K562 (cell line): ENCODE results near the gene CELSR1. TPM values are rescaled to one million over a fixed set of nuclear protein-coding genes. Genes with fewer than 3 reads are reported as not detected.

Experiments
- ATAC-seq: fragments of 200-7000 bp; cut with Tn5 transposase; 3 replicates; pipeline ENCODE4 v1.9.1; 2020; ENCODE audit warnings: moderate library complexity
- BruUV-seq: library from RNA; stranded (reverse); fragments of 400-500 nt; replicated peaks from 2 replicates; lab custom pipeline; 2021; lab: Mats Ljungman, UMichigan
- CTCF ChIA-PET: fragments of 300-600 bp; formaldehyde crosslinking; extraction: SDS; loops from one replicate; lab custom pipeline; 2021; ENCODE audit warnings: low intra/inter-chr PET ratio; lab: Yijun Ruan, JAX
- POLR2A ChIA-PET: fragments of 300-600, 350-650 bp; sonication (Branson Sonifier 250); formaldehyde crosslinking; extraction: SDS; loops from one replicate; lab custom pipeline; 2021; ENCODE audit warnings: antibody characterized with exemption, inconsistent platforms; lab: Yijun Ruan, JAX
- DNase-seq, 4 experiments: peaks; one replicate each; pipeline versions ENCODE4 v3.0.0 to v3.0.0-alpha.2; 2011 to 2018; ENCODE audit warnings: low spot score in 3 of 4, mixed read lengths in 3 of 4; ENCODE audit errors: extremely low read depth in 1 of 4
- FAIRE-seq: peaks from 2 replicates; lab custom pipeline; 2011; peaks lifted over from hg19 to GRCh38; lab: Jason Lieb, UNC
- H2AFZ ChIP-seq: 2 replicates; pipeline ENCODE4 v1.6.0; 2011; ENCODE audit warnings: low read depth, low read length, control low read depth, inconsistent platforms
- H3K27ac ChIP-seq: fragments of 200-600 bp; 3 replicates; pipeline ENCODE4 v1.8.0; 2011; ENCODE audit warnings: low read depth, mild to moderate bottlenecking, control low read depth, inconsistent platforms, low read length, moderate library complexity, mixed read lengths; ENCODE audit errors: extremely low read depth
- H3K27me3 ChIP-seq, 2 experiments: fragments of 300-600 bp in 1 of 2; 2 replicates in 1 of 2; 3 replicates in 1 of 2; pipeline versions ENCODE4 v1.6.0 to v1.8.0; 2011; ENCODE audit warnings: inconsistent platforms in 2 of 2, low read length in 2 of 2, mild to moderate bottlenecking in 1 of 2, mixed read lengths in 1 of 2, moderate library complexity in 1 of 2; ENCODE audit not compliant: control insufficient read depth in 2 of 2, insufficient read depth in 2 of 2
- H3K36me3 ChIP-seq: fragments of 300-600 bp; 3 replicates; pipeline ENCODE4 v1.8.0; 2011; ENCODE audit warnings: mild to moderate bottlenecking, low read length, inconsistent platforms; ENCODE audit not compliant: control insufficient read depth, insufficient read depth
- H3K4me1 ChIP-seq, 2 experiments: fragments of 200-600 bp in 1 of 2; replicated peaks in 1 of 2; 2 replicates in 1 of 2; 3 replicates in 1 of 2; pipeline versions ENCODE4 v1.5.1 to v1.8.0; 2011; ENCODE audit warnings: inconsistent platforms in 2 of 2, low read length in 2 of 2, mild to moderate bottlenecking in 1 of 2, mixed read lengths in 1 of 2, moderate library complexity in 1 of 2; ENCODE audit not compliant: control insufficient read depth in 2 of 2, insufficient read depth in 2 of 2
- H3K4me2 ChIP-seq: 2 replicates; pipeline ENCODE4 v1.6.1; 2011; ENCODE audit warnings: low read length, control low read depth, inconsistent platforms, mixed read lengths; ENCODE audit not compliant: insufficient read depth
- H3K4me3 ChIP-seq: fragments of 200-600 bp; sonication (generic), shearing (Covaris generic); 2 replicates; pipeline ENCODE4 v1.5.1; 2016; ENCODE audit warnings: control low read depth, inconsistent platforms
- H3K79me2 ChIP-seq: fragments of 200-600 bp; 3 replicates; pipeline ENCODE4 v1.8.0; 2011; ENCODE audit warnings: low read length, inconsistent platforms; ENCODE audit not compliant: control insufficient read depth, insufficient read depth
- H3K9ac ChIP-seq, 2 experiments: 2 replicates each; pipeline versions ENCODE4 v1.6.0 to v1.6.1; 2011; ENCODE audit warnings: low read depth in 2 of 2, low read length in 2 of 2, control low read depth in 1 of 2, inconsistent platforms in 1 of 2, mild to moderate bottlenecking in 1 of 2, mixed read lengths in 1 of 2; ENCODE audit not compliant: insufficient read depth in 1 of 2
- H3K9me1 ChIP-seq: one replicate; pipeline ENCODE4 v1.6.0; 2011; ENCODE audit warnings: inconsistent platforms, mild to moderate bottlenecking, low read length, moderate library complexity; ENCODE audit not compliant: control insufficient read depth, insufficient read depth
- H3K9me3 ChIP-seq: replicated peaks from 2 replicates; pipeline ENCODE4 v1.5.1; 2011; ENCODE audit warnings: low read depth, low read length, inconsistent platforms; ENCODE audit not compliant: control insufficient read depth, insufficient read depth
- H4K20me1 ChIP-seq: replicated peaks from 2 replicates; pipeline ENCODE4 v1.6.1; 2011; ENCODE audit warnings: low read length, inconsistent platforms, mixed read lengths; ENCODE audit not compliant: control insufficient read depth, insufficient read depth
- CBX8 ChIP-seq: fragments of 200-600 bp; sonication (generic); IDR thresholded peaks from 2 replicates; pipeline ENCODE4 v1.6.1; 2012; ENCODE audit warnings: borderline replicate concordance, mixed run types, low read depth, mild to moderate bottlenecking, moderate library complexity, mixed read lengths, low read length, control low read depth, inconsistent platforms; ENCODE audit not compliant: poor library complexity, severe bottlenecking; ENCODE audit errors: extremely low read depth
- DIDO1 ChIP-seq: fragments of 450-650 bp; IDR thresholded peaks from 2 replicates; pipeline ENCODE4 v1.6.1; 2016; ENCODE audit warnings: low read depth, missing biosample characterization, missing genetic modification characterization
- ESRRB ChIP-seq: fragments of 250-450 bp; sonication (Bioruptor Pico); IDR thresholded peaks from 2 replicates; pipeline ENCODE4 v1.5.0; 2020; ENCODE audit warnings: mild to moderate bottlenecking, moderate library complexity, borderline replicate concordance
- ETV6 ChIP-seq, 3 experiments: fragments of 150-350 bp in 1 of 3; sonication (generic) in 1 of 3; formaldehyde crosslinking in 1 of 3; IDR thresholded peaks; 2 replicates each; pipeline versions ENCODE4 v1.6.1 to v1.8.0; 2014 to 2022; ENCODE audit warnings: borderline replicate concordance in 2 of 3, low read depth in 2 of 3, antibody characterized with exemption in 1 of 3, low read length in 1 of 3, mild to moderate bottlenecking in 1 of 3, missing genetic modification reagents in 1 of 3
- HDGF ChIP-seq: fragments of 450-650 bp; IDR thresholded peaks from 2 replicates; pipeline ENCODE4 v1.6.1; 2016
- HIVEP1 ChIP-seq: fragments of 250-450 bp; sonication (Bioruptor Pico); IDR thresholded peaks from 2 replicates; pipeline ENCODE4 v1.4.0; 2020; ENCODE audit warnings: mild to moderate bottlenecking
- HMG20B ChIP-seq: fragments of 250-450 bp; sonication (Bioruptor Pico); IDR thresholded peaks from 2 replicates; pipeline ENCODE4 v1.5.0; 2021; ENCODE audit warnings: mild to moderate bottlenecking
- L3MBTL2 ChIP-seq: fragments of 450-650 bp; IDR thresholded peaks from 2 replicates; pipeline ENCODE4 v1.6.1; 2016; ENCODE audit warnings: mild to moderate bottlenecking, moderate library complexity
- MAFF ChIP-seq: IDR thresholded peaks from 2 replicates; pipeline ENCODE4 v1.6.1; 2012; ENCODE audit warnings: low read length, improper control_type of control experiment
- MED1 ChIP-seq: sonication (generic); formaldehyde crosslinking; IDR thresholded peaks from 2 replicates; pipeline ENCODE4 v1.8.1; 2023; ENCODE audit warnings: missing genetic modification reagents, borderline replicate concordance
- MYNN ChIP-seq, 2 experiments: sonication (generic); formaldehyde crosslinking in 1 of 2; IDR thresholded peaks; 2 replicates each; pipeline versions ENCODE4 v1.5.0 to v1.6.1; 2016 to 2020; ENCODE audit warnings: antibody characterized with exemption in 1 of 2, missing genetic modification reagents in 1 of 2
- ZBED1 ChIP-seq: IDR thresholded peaks from 2 replicates; pipeline ENCODE4 v1.6.1; 2014
- ZNF124 ChIP-seq: sonication (generic); formaldehyde crosslinking; IDR thresholded peaks from 2 replicates; pipeline ENCODE4 v1.8.1; 2022; ENCODE audit warnings: missing genetic modification reagents
- ZNF184 ChIP-seq: sonication (generic); formaldehyde crosslinking; IDR thresholded peaks from 2 replicates; pipeline ENCODE4 v1.5.0; 2020; ENCODE audit warnings: missing genetic modification reagents
- ZNF3 ChIP-seq: fragments of 250-450 bp; sonication (Bioruptor Pico); IDR thresholded peaks from 2 replicates; pipeline ENCODE4 v1.5.0; 2021; ENCODE audit warnings: mild to moderate bottlenecking, moderate library complexity
- WGBS: fragments of 100-300 bp; shearing (Covaris generic); methylation state at CpG from one replicate; pipeline ENCODE4 v1.1.6; 2016; ENCODE audit warnings: low coverage, mixed read lengths; ENCODE audit not compliant: insufficient coverage; ENCODE audit errors: missing lambda C conversion rate; 5-methylcytosine and 5-hydroxymethylcytosine counted together
- in situ Hi-C: fragments of 300-500 bp; cut with MboI; formaldehyde crosslinking; loops from 4 replicates; pipeline ENCODE4 v1.15.0; 2018; ENCODE audit warnings: inconsistent platforms, mixed read lengths
- intact Hi-C: fragments of 100-400 bp; cut with micrococcal nuclease; formaldehyde crosslinking; loops from 2 replicates; pipeline ENCODE4 v1.14.2; 2022
- polyA plus RNA-seq, 8 experiments: library from polyadenylated mRNA; depleted of rRNA in 4 of 8; stranded (reverse) in 5 of 8; unstranded in 3 of 8; fragments of >200 nt; fragmentation: Nextera tagmentation in 2 of 8; fragmentation: Illumina TruSeq in 1 of 8; extraction: Ambion mirVana in 2 of 8; extraction: Trizol in 1 of 8; gene quantifications; 2 replicates each; pipeline versions ENCODE4 v1.2.1 to v1.2.3, GENCODE V29; 2011 to 2014; ENCODE audit warnings: inconsistent platforms in 1 of 8, missing spikeins in 1 of 8
- total RNA-seq, 7 experiments: library from RNA; depleted of rRNA in 6 of 7; stranded (reverse); fragments of >200 nt in 6 of 7; fragmentation: Illumina TruSeq in 2 of 7; extraction: Trizol in 2 of 7; gene quantifications; 2 replicates each; pipeline versions ENCODE4 v1.2.1 to v1.2.3, GENCODE V29; 2011 to 2021; ENCODE audit warnings: low replicate concordance in 1 of 7
- TF ChIP-seq, protein P1 (sequence below): sonication (generic); formaldehyde crosslinking; IDR thresholded peaks from 2 replicates; pipeline ENCODE4 v1.8.0; 2022; ENCODE audit warnings: missing genetic modification reagents, mild to moderate bottlenecking, borderline replicate concordance
- TF ChIP-seq, protein P2 (sequence below): sonication (generic); formaldehyde crosslinking; IDR thresholded peaks from 2 replicates; pipeline ENCODE4 v1.8.0; 2022; ENCODE audit warnings: mild to moderate bottlenecking, missing genetic modification reagents

Gene CELSR1
- total and polyA plus RNA-seq, 9 of the 15 experiments (the other 6 are each of a cell fraction or from before 2014, with no cell fraction given) = under 0.01 to 0.09 TPM; not detected in 7

- no peaks in the 10 kb centered on the region for H3K36me3 ChIP-seq
- no peak for FAIRE-seq
- intact Hi-C loops = no loop called here
- TF ChIP-seq L3MBTL2 (no peak), MAFF (no peak), CBX8 (no peak), ZNF124 (CRISPR knock-in tag) (no peak), HIVEP1 (CRISPR knock-in tag) (no peak)
- no peaks in the 10 kb centered on the region for H3K9me1 ChIP-seq
- in situ Hi-C loops = no loop called here
- H3K9me3 ChIP-seq = no peaks in the 10 kb centered on the region
- CTCF ChIA-PET = no interaction called here
- DNase-seq = no peak
- ATAC-seq = no peak
- BruUV-seq = no TSS peak
- no peak overlapping the region for H3K4me2 ChIP-seq
- no peaks in the 10 kb centered on the region for H3K79me2 ChIP-seq
- no peak overlapping the region for H3K9ac ChIP-seq
- 3% methylated on average over 8 of the region's 18 CpGs for WGBS
- H3K27me3 ChIP-seq = peaks cover 19 to 69% of the 10 kb centered on the region in 2 experiments
- H3K4me1 ChIP-seq = peaks cover 0 to 5% of the 10 kb centered on the region in 2 experiments; a peak in 2 of 5 replicates
- POLR2A ChIA-PET = interaction anchor here (0.7 kb wide), 1 partner anchor 20 kb away, joined by 3 read pairs; no protein-coding TSS in a partner anchor
- H4K20me1 ChIP-seq = no peaks in the 10 kb centered on the region
- H3K27ac ChIP-seq = no peak overlapping the region
- no peak overlapping the region for H3K4me3 ChIP-seq
- no peak overlapping the region for H2AFZ ChIP-seq
These were observed 109.2 kb downstream of the CELSR1 start for GRCh38 chr22:46428171-46428570.

GRCh38 chr22:46425016-46425415 lies 112.4 kb downstream of the CELSR1 start:
- Histone ChIP-seq H3K9me3 (no peaks in the 10 kb centered on the region), H3K9me1 (no peaks in the 10 kb centered on the region), H3K36me3 (no peaks in the 10 kb centered on the region), H3K4me2 (no peak overlapping the region), H3K4me3 (no peak overlapping the region), H3K79me2 (no peaks in the 10 kb centered on the region), H3K4me1 (no peaks in the 10 kb centered on the region), H3K27me3 (peaks cover 14 to 61% of the 10 kb centered on the region in 2 experiments; a peak in 4 of 5 replicates), H4K20me1 (no peaks in the 10 kb centered on the region), H3K27ac (no peak overlapping the region), H2AFZ (no peak overlapping the region), H3K9ac (no peak overlapping the region)
- no peak for FAIRE-seq
- no peak for DNase-seq
- no TSS peak for BruUV-seq
- WGBS = 0% methylated on average over 3 of the region's 3 CpGs
- in situ Hi-C loops (no loop called here), intact Hi-C loops (no loop called here)
- no peak for ATAC-seq
- ChIA-PET CTCF (no interaction called here), POLR2A (no interaction called here)
- TF ChIP-seq, protein P1, sequence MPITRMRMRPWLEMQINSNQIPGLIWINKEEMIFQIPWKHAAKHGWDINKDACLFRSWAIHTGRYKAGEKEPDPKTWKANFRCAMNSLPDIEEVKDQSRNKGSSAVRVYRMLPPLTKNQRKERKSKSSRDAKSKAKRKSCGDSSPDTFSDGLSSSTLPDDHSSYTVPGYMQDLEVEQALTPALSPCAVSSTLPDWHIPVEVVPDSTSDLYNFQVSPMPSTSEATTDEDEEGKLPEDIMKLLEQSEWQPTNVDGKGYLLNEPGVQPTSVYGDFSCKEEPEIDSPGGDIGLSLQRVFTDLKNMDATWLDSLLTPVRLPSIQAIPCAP (CRISPR knock-in tag) = no peak
- TF ChIP-seq DIDO1 (tag) (no peak), ESRRB (CRISPR knock-in tag) (no peak), ZNF3 (CRISPR knock-in tag) (no peak), MED1 (no peak), ZBED1 (no peak), ZNF184 (CRISPR knock-in tag) (no peak), HMG20B (CRISPR knock-in tag) (no peak), MYNN (IDR thresholded peaks at IDR 0.05) (no peak), MYNN (CRISPR knock-in tag; IDR thresholded peaks at IDR 0.05) (no peak), HDGF (no peak), ETV6 (IDR thresholded peaks at IDR 0.05; ENCODE audit: borderline replicate concordance in 1 of 2, low read depth in 2 of 2, low read length in 1 of 2) (no peak), ETV6 (CRISPR knock-in tag; IDR thresholded peaks at IDR 0.05; ENCODE audit: borderline replicate concordance) (no peak)
- TF ChIP-seq, protein P2, sequence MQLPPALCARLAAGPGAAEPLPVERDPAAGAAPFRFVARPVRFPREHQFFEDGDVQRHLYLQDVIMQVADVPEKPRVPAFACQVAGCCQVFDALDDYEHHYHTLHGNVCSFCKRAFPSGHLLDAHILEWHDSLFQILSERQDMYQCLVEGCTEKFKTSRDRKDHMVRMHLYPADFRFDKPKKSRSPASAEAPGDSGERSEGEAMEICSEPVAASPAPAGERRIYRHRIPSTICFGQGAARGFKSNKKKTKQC (CRISPR knock-in tag) = no peak
